SK-N-MC (cell line): ENCODE results near the gene KCNJ16.

Source experiments
- EZH2 ChIP-seq: fragments of 200-600 bp; sonication (generic); IDR thresholded peaks from one replicate; pipeline ENCODE4 v1.6.1; 2017; ENCODE audit warnings: antibody characterized with exemption
- FOXP2 ChIP-seq: optimal IDR thresholded peaks from 2 replicates; pipeline ENCODE3; 2011; ENCODE audit warnings: mild to moderate bottlenecking, moderate library complexity; ENCODE audit not compliant: insufficient read depth; ENCODE audit errors: extremely low read length, control extremely low read depth
- POLR2AphosphoS5 ChIP-seq: IDR thresholded peaks from 2 replicates; pipeline ENCODE4 v1.6.1; 2012; ENCODE audit warnings: mild to moderate bottlenecking, low read depth, low read length, borderline replicate concordance

GRCh38 chr17:70031341-70031740 is 43.7 kb upstream of the KCNJ16 start:
- TF ChIP-seq POLR2AphosphoS5 (no peak), EZH2 (no peak), FOXP2 (no peak)
